GM12875 (cell line): ENCODE results near the gene CARS2.
"Not testable (repeated sequence)": the region's sequence is repeated elsewhere in the genome, so short reads cannot be mapped to it uniquely, and the experiment has no call there.

ENCODE experiments used
- H3K4me3 ChIP-seq: one replicate; pipeline ENCODE4 v1.5.1; 2011; ENCODE audit warnings: low read depth, low read length, control low read depth
- CTCF ChIP-seq: IDR thresholded peaks from 2 replicates; pipeline ENCODE4 v1.5.1; 2011; ENCODE audit warnings: low read depth, mild to moderate bottlenecking, control low read depth, inconsistent platforms, low read length, moderate library complexity, borderline replicate concordance; ENCODE audit not compliant: insufficient read depth

The CARS2 gene

GRCh38 chr13:110705356-110705825 is 525 bp downstream of the CARS2 start:
- TF ChIP-seq CTCF = no peak
- peak overlapping the region; percentile 79 for H3K4me3 ChIP-seq

- no peak overlapping the region for H3K4me3 ChIP-seq
- no peak for TF ChIP-seq CTCF
These were observed 3.1 kb downstream of the CARS2 start for GRCh38 chr13:110702591-110703526.

GRCh38 chr13:110702089-110702488 is 3.8 kb downstream of the CARS2 start:
- H3K4me3 ChIP-seq = no peak overlapping the region
- no peak for TF ChIP-seq CTCF

GRCh38 chr13:110701061-110701460 is 4.9 kb downstream of the CARS2 start:
- H3K4me3 ChIP-seq = not testable (repeated sequence)

- TF ChIP-seq CTCF = no peak
- no peak overlapping the region for H3K4me3 ChIP-seq
These were observed 5.3 kb downstream of the CARS2 start for GRCh38 chr13:110700641-110701040.

GRCh38 chr13:110700186-110700585 is 5.7 kb downstream of the CARS2 start:
- TF ChIP-seq CTCF = no peak
- no peak overlapping the region for H3K4me3 ChIP-seq

- no peak overlapping the region for H3K4me3 ChIP-seq
- no peak for TF ChIP-seq CTCF
These were observed 6.5 kb downstream of the CARS2 start for GRCh38 chr13:110699148-110700145.
